ENCODE results near the gene ETV3.
"Not testable (repeated sequence)": the region's sequence is repeated elsewhere in the genome, so short reads cannot be mapped to it uniquely, and the experiment has no call there.

Gene ETV3

DNA sequence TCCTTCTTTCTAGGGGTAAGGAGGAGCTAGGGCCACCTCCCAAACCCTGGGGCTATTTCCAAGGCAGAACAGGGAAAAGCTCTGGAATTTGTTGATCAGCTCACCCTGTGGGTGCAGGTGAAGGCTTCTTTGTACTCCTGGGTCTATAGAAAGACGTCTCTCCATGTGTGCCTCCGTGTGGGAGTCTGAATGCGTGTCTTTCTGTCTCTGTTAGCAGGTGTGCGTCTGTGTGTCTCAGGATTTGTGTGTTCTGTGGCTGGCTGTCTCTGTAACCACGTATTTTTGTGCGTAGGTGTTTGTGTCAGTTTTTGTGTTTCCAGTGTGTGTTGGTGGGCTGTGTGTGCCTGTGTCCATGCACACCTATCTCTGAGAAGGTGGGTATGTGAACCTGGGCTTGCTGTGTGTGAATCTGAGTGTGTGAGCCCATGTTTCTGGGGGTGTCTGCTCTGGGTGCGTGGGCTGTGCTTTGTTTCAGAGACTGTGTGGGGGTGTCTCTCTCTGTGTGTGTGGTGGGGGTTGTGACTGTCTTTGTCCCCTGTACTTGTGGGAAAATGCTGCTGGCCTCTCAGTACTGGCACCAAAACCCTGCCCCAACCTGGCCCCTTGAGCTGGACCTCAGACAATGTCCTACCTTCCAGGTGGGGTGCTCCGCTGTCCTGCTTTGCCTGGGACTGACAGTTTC lies 25.9 kb downstream of the ETV3 start:
- no peak for DNase-seq (ENCODE audit: low spot score)

GRCh38 chr1:157111396-157112165 lies 26.6 kb downstream of the ETV3 start:
- no peak for DNase-seq (ENCODE audit: low spot score)

- no peak for DNase-seq (ENCODE audit: low spot score)
These were observed 27.5 kb downstream of the ETV3 start for GRCh38 chr1:157110686-157111085.

DNA sequence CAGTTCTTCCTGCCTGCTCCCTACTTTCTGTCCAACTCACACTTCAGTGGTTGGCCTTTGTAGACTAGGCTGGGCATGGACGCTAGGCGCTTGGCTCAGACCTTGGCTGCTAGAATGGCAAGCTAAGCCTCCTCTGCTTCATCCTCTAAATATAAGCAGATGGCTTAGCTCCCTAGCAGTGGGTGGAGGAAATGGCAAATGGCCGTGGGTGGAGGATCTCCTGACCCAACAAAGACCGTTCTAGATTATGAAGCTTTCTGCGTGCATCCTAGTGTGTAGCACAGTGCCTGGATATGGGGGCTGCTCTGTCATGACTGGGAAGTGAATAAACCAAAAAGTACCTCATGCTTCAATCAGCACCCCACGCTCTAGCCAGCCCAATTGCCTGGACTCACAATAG lies 28.2 kb downstream of the ETV3 start:
- no peak for DNase-seq (ENCODE audit: low spot score)

DNA sequence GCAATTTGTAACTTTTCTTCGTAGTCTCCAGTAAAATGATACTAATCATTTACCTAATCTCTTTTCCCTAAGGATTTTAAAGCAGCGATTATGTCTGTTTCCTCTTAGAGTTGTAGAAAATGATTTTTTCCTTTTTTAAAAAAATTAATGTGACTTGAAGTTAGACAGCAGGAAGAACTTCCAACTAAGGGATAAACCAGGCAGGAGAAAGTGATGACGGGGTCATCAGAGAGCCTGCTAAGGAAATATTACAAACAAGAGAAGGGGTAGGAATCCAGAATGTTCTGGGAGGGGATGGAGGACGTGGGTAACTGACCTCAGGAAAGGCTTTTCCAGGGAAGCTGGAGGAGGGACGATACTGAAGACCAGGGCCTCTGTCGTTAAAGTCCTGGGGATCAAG lies 29.7 kb downstream of the ETV3 start:
- DNase-seq (ENCODE audit: low spot score) = no peak

DNA sequence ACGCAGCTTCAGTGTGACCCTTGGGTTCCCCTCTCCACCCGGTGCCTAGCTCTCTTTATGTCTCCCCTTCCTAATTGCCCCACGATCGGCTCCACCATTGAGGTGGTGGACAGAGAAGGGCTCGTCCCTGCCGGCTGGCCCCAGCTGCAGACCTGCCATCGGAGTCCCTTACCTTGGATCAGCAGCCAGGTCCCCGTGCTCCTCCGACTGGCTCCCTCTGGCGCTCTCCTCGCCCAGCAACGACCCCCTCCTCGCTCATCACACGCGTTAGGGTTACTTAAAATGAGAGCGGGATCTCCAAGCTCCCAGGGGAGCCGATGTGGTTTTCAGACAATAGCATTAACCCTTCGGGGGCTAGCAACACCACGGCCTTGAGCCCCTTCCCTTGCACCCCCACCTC lies 30.5 kb downstream of the ETV3 start:
- no peak for DNase-seq (ENCODE audit: low spot score)

- DNase-seq (ENCODE audit: low spot score) = no peak
These were observed 31.4 kb downstream of the ETV3 start for GRCh38 chr1:157106813-157107189.

DNA sequence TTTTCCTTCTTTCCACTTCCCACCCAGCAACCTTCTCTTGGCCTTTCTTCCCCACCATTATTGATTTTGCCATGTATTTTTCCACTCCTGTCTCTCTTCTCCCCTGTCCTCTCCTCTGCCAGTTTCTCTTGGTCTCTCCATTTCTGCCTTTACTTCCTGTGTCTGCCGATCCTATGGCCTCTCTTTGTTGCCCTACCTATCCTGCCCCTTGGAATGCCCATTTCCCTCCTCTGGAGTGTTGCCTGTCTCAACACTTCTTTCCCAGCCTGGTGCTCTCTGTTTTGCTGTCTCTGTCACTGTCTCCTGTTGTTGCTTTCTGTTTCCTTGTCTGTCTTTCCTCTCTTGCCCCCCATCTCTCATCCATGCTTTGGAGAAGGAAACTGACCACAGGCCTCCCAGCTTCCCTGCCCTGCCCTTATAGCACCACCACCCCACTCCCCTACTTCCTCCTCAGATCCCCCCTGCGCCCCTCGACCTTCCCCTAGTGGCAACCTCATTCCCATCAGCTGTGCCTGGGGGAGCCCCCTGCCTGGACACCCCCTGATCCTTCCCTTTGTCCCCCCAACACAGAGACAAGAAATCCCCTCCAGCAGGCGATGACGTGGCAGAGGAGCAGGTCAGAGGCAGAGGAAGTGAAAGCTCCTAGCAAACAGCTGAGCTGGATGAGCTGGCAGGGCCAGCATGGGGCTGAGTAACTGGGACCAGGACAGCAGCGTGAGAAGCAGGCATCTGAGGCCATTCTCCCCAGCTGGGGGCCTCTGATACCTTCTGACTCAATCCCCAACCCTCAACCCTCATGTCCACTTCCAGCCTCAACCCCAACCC lies 32.0 kb downstream of the ETV3 start:
- DNase-seq (ENCODE audit: low spot score) = peak; percentile 44

- no peak for DNase-seq (ENCODE audit: low spot score)
These were observed 32.8 kb downstream of the ETV3 start for GRCh38 chr1:157105298-157105987.

DNA sequence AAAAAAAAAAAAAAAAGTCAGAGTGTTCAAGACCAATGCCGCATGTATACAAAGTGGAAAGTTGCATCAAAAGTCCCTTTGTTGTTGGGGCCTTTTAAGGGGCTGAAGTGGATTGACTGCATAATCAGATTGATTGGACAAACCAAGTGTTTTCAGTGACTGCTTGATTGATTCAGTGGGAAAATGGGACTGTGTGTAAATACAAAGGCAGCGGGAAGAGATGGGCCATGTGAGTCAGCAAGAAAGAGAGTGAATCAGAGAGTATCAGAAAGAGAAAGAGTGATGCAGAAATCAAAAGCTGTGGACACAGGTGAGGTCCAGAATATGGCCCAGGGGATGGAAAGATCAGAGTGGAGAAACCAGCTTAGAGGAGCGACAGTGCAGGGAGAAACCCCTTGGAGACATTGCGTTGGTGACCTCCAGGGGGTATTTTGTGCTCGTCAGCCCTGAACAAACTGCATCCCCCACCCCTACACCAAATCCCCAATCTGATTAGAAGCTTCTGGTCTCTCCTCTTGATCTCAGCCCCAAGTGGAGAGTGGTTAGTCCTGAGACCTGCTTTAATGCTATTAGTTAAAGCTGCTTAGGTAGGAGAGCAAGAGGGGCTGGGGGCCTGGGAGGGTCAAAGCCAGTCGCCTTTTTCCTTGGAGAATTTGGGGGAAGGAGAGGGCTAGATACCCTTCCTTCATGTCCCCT lies 33.4 kb downstream of the ETV3 start:
- DNase-seq (ENCODE audit: low spot score) = no peak

DNA sequence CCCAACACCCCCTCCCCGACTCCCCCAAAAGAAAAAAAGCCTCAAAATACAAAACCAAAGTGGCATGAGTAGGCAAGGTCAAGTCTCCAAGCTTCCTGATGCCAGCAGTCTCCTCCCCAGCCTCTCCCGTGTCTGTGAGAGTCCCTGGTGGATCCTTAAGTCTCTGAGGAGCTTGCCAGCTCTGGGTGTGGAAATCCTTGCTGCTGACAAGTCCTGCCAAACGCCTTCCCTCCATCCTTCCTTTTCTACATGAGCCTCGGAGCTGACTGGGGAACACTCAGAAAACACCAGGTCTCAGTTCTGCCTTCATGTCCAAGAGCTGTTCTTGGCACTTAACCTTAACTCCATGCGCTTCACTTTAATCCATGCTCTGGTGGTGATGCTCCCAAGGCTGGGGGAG lies 34.9 kb downstream of the ETV3 start:
- no peak for DNase-seq (ENCODE audit: low spot score)

DNA sequence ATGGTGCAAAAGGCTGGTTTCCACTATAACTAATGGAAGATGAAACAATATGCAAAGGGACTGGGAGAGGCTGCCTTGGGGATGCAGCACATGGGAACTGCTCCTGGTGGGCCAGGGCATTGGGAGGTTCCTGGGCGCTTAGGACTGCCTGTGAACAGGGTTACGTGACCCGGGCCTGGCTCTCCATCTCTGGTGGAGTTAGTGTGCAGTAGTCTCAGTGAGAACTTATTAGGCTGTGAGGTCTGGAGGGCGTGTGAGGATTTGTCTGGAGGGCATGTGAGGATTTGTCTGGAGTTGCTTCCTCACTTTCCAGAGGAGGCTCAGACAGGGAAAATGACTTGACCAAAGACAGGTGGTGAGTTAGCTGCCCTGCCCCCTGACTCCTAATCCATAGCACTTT lies 37.0 kb downstream of the ETV3 start:
- no peak for DNase-seq (ENCODE audit: low spot score)

DNA sequence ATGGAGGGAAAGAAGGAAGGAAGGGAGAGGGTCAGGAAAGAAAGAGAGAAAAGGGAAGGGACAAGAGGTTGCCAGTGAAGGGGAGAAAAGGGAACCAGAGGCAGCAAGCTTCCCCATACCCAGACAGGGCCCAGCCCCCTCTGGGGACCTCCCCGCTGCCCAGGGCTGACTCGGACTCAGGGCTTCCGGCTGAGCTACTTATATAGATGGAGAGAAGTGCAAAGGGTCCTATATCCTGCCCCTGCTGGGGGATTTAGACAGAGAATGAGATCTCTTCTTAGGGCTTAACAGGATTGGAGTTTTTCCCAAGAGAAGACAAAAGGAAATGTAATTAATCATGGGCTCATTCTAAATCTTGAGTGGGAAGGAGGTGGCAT lies 38.6 kb downstream of the ETV3 start, which contains the start of gene ETV3L:
Gene ETV3L, minus strand, starts transcription at position 176 of the 377 bp plus-strand sequence. CDS start 285 bp downstream, outside the sequence.
- DNase-seq (ENCODE audit: low spot score) = no peak

- DNase-seq (ENCODE audit: low spot score) = not testable (repeated sequence)
These were observed 39.1 kb downstream of the ETV3 start for GRCh38 chr1:157098987-157099632.

DNA sequence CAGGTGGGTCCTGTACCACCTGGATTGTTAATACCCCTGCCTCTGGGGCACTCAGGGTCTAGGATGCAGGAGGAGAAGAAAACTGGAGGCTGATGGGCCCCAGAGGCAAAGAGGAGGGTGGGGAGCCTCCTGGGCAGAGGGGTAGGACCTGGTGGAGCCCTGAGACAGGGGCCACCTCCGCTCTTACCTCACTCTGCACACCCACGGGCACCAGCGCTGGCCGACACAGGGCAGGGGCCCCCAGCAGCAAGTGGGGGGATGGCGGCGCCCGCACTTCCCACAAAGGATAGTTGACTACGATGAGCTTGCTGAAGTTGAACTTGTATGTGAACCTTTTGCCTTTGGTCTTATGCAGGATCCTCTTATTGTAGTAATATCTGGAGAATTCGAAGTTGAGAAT lies 39.7 kb downstream of the ETV3 start:
- DNase-seq (ENCODE audit: low spot score) = no peak

GRCh38 chr1:157097692-157098091 lies 40.5 kb downstream of the ETV3 start:
- no peak for DNase-seq (ENCODE audit: low spot score)

DNA sequence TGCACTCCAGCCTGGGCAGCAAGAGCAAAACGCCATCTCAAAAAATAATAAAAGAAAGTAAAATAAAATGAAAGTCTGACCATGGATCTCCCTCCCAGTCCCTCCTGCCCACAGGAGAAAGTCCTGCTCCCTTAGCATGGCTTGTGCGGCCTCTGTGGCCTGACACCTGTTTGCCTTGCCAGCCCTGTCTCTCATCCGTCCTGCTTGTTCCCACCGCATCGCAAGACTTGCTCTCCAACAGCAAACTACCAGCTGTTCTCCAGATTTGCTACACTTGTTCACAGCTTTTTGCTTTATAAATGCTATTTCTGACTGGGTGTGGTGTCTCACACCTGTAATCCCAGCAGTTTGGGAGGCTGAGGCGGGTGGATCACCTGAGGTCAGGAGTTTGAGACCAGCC lies 41.3 kb downstream of the ETV3 start:
- no peak for DNase-seq (ENCODE audit: low spot score)

- DNase-seq (ENCODE audit: low spot score) = no peak
These were observed 42.6 kb downstream of the ETV3 start for GRCh38 chr1:157095551-157095950.

- no peak for DNase-seq (ENCODE audit: low spot score)
These were observed 43.1 kb downstream of the ETV3 start for GRCh38 chr1:157095091-157095490.

GRCh38 chr1:157092831-157093230 lies 45.4 kb downstream of the ETV3 start:
- DNase-seq (ENCODE audit: low spot score) = no peak

- DNase-seq (ENCODE audit: low spot score) = no peak
These were observed 46.4 kb downstream of the ETV3 start for GRCh38 chr1:157091668-157092273.

Measured in NAMALWA (cell line).